ENCODE results near the gene VPS45. TPM values are rescaled to one million over a fixed set of nuclear protein-coding genes. Genes with fewer than 3 reads are reported as not detected.
A peak's percentile ranks its signal among the peaks of the same experiment; 100 is the strongest.
"Not testable (repeated sequence)": the region's sequence is repeated elsewhere in the genome, so short reads cannot be mapped to it uniquely, and the experiment has no call there.

VPS45 gene
- polyA plus RNA-seq, 6 donors from 2014 or later: 20.8 to 35.5 (median 26.9) TPM

DNA sequence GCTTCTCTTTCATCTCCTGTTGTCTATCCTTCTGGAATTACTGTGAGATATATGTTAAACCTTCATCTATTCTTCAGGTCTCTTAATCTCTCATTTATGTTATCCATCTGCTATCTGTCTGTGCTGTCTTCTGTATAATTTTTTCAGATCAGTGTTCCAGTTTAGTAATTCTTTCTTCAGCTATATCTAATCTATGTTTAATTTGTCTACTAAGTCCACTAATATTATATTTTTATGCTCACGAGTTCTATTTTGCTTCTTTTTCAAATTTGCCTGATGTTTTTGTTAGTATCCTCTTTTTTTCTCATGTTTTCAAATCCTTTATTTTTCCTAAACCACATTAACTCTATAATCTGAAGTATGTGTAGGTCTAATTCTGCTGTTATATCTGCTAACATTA lies 47.5 kb downstream of the VPS45 start:
- Mint-ChIP-seq H3K27me3 (no peaks in the 10 kb centered on the region), H3K9me3 (peaks cover 4 to 14% (median 10%) of the 10 kb centered on the region in 7 donors), H3K4me3 (no peak overlapping the region), H3K27ac (no peak overlapping the region), H3K36me3 (peaks cover 21 to 23% of the 10 kb centered on the region in 2 donors), H3K4me1 (peaks cover 10 to 13% (median 11%) of the 10 kb centered on the region in 3 donors)
- no peak for DNase-seq
- no peak for ATAC-seq (ENCODE audit: low read depth in 2 of 2)

DNA sequence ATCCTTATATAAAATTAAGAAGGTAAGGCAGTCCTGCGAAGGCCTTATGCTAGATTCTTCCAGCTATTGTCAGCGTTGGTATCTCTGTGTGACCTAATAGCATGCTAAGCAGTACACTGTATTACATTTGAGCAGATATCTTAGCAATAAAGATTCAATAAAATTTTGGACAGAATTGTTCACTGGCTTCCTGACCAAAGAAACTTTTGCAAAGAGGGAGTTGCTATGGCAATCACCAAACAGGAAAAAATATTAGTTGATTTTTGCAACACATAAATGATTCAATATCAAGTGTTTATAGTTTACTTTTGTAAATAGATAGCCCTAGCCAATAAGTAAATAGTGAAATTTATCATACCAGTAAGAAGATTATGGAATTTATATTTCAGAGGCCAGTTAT lies 51.1 kb downstream of the VPS45 start:
- peaks cover 21 to 29% of the 10 kb centered on the region in 2 donors for H3K36me3 Mint-ChIP-seq
- DNase-seq (no peak), ATAC-seq (ENCODE audit: low read depth in 2 of 2) (no peak)
- H3K9me3 Mint-ChIP-seq: peaks cover 4 to 14% (median 10%) of the 10 kb centered on the region in 7 donors
- H3K4me1 Mint-ChIP-seq: peaks cover 0 to 7% (median 7%) of the 10 kb centered on the region in 3 donors
- no peak overlapping the region for H3K4me3 Mint-ChIP-seq
- no peaks in the 10 kb centered on the region for H3K27me3 Mint-ChIP-seq
- H3K27ac Mint-ChIP-seq: peak overlapping the region in 1 of 6 donors; percentile 59

DNA sequence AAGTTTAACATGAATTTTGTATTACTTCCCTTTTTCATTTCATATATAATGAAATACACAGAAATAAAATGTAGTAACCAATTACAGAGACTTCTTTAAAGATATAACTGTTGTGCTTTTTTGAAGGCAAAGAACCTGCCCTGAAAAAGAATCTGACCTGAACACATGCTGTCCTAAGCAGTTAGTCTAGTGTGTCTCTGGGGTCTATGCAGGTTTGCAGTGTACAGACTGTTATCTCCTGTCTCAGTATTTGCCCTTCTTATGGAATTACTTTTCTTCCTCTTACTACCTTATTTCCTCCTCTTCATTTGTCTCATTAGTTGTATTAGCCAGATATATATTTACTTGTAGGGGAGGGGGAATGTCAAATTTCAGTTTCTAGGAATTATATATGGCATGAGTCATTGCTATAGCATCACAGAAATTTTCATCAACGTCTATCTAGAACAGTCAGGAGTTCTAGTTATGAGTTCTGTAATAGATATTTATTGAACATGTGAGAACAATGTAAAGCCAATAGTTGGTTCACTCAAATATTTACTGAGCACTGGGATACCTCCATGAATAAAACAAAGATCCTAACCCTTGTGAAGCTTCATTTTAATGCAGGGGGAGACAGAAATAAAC lies 53.8 kb downstream of the VPS45 start:
- H3K9me3 Mint-ChIP-seq: no peaks in the 10 kb centered on the region
- H3K36me3 Mint-ChIP-seq: peaks cover 4 to 16% of the 10 kb centered on the region in 2 donors
- peaks cover 0 to 7% (median 7%) of the 10 kb centered on the region in 3 donors for H3K4me1 Mint-ChIP-seq
- H3K4me3 Mint-ChIP-seq: peak overlapping the region in 2 of 8 donors; percentile 3 to 61
- H3K27me3 Mint-ChIP-seq: no peaks in the 10 kb centered on the region
- DNase-seq (no peak), ATAC-seq (ENCODE audit: low read depth in 2 of 2) (no peak)
- H3K27ac Mint-ChIP-seq: peak overlapping the region in 4 of 6 donors; percentile 6 to 75 (median 54)

DNA sequence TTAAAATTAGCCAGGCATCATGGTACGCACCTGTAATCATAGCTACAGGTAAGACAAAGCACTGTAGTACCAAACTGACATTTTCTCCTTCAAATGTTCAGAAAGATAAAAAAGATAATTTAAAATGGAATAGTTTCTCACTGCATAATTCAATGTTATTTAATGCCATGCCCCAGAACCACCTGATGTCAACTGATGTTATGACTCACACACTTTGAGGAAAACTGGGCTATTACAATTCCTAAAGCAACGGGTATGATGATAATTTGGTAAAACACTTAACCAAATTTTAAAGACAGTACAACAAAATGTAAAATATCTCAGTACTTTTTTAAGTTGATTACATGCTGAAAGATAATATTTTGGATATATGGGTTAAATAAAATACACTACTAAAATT lies 59.2 kb downstream of the VPS45 start:
- no peaks in the 10 kb centered on the region for H3K9me3 Mint-ChIP-seq
- peaks cover 0 to 13% (median 5%) of the 10 kb centered on the region in 3 donors for H3K4me1 Mint-ChIP-seq
- H3K36me3 Mint-ChIP-seq: peaks cover 9 to 15% of the 10 kb centered on the region in 2 donors
- DNase-seq: no peak
- H3K27ac Mint-ChIP-seq: peak overlapping the region in 1 of 6 donors; percentile 94
- no peaks in the 10 kb centered on the region for H3K27me3 Mint-ChIP-seq
- no peak overlapping the region for H3K4me3 Mint-ChIP-seq
- ATAC-seq (ENCODE audit: low read depth in 2 of 2): no peak

DNA sequence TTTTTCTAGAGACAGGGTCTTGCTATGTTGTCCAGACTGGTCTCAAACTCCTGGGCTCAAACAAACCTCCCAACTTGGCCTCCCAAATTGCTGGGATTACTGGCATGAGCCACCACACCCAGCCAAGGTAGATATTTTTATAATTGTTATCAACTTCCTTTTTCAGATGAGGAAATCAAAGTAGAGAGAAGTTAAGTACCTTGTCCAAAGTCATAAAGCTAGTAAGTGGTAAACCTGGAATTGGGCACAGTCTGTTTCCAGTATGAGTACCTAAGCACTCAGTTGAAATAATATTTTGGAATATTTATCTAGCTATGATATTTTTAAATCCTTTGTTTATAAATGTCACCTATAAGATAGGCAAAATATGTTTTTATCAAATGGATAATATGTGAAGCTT lies 59.9 kb downstream of the VPS45 start:
- H3K4me1 Mint-ChIP-seq: peaks cover 1 to 13% (median 5%) of the 10 kb centered on the region in 3 donors
- peak overlapping the region in 4 of 6 donors; percentile 14 to 94 (median 58) for H3K27ac Mint-ChIP-seq
- H3K27me3 Mint-ChIP-seq: no peaks in the 10 kb centered on the region
- ATAC-seq (ENCODE audit: low read depth in 2 of 2) (no peak), DNase-seq (no peak)
- H3K9me3 Mint-ChIP-seq: no peaks in the 10 kb centered on the region
- H3K36me3 Mint-ChIP-seq: peaks cover 8 to 9% of the 10 kb centered on the region in 2 donors
- H3K4me3 Mint-ChIP-seq: peak overlapping the region in 4 of 8 donors; percentile 20 to 68 (median 56)

DNA sequence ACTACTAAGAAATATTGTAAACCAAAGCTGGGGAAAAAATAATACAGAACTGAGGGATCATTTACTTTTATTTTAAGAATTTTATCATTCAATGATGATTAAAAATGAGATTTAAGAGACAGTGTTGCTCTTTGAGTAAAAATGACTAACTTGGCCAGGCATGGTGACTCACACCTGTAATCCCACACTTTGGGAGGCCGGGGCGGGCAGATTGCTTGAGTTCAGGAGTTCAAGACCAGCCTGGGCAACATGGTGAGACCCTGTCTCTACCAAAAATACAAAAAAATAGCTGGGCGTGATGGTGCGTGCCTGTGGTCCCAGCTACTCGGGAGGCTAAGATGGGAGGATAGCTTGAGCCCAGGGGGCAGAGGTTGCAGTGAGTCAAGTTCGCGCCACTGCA lies 60.3 kb downstream of the VPS45 start:
- Mint-ChIP-seq H3K9me3 (no peaks in the 10 kb centered on the region), H3K27ac (peak overlapping the region in 2 of 6 donors; percentile 14 to 26), H3K4me3 (peak overlapping the region in 3 of 8 donors; percentile 20 to 68 (median 49)), H3K27me3 (no peaks in the 10 kb centered on the region), H3K36me3 (peaks cover 4 to 8% of the 10 kb centered on the region in 2 donors), H3K4me1 (peaks cover 4 to 13% (median 5%) of the 10 kb centered on the region in 3 donors)
- ATAC-seq (ENCODE audit: low read depth in 2 of 2): no peak
- no peak for DNase-seq

DNA sequence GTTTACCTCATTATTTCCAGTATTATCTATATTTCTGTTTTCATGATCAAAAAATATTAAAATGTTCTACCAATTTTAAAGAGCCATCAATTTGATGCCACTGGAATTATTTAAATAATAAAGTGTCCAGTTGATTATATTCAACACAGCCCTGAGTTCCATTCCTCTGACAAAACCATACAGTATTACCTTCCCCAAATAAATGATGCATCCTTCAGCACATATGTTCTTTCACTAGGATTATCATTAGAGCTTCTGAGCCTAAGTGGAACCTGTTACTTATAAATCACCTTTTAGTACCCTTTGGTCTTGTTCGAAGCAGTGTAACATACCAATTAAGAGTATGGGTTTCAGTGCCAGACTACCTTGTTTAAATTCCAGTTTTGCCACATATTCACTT lies 64.8 kb downstream of the VPS45 start:
- Mint-ChIP-seq H3K36me3 (peaks cover 0 to 7% of the 10 kb centered on the region in 2 donors), H3K4me1 (peaks cover 2 to 7% (median 4%) of the 10 kb centered on the region in 3 donors), H3K27ac (no peak overlapping the region), H3K4me3 (no peak overlapping the region), H3K9me3 (no peaks in the 10 kb centered on the region), H3K27me3 (no peaks in the 10 kb centered on the region)
- ATAC-seq (ENCODE audit: low read depth in 2 of 2): no peak
- DNase-seq: no peak

DNA sequence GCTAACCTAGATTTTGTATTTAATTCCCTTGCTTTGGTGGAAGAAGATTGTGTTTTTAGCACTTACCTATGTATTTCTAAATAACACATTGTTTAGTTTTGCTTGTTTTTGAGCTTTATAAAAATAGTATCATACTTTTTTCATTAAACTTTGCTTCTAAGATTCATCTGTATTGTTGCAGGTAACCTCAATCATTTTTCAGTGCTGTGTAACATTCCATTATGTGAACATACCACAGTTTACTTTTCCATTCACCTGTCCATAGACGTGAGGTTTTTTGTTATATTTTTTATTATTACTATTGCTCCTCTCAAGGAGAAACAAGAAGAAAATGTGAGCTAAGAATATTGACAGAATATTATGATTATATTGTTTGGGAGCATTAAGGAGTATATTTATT lies 67.0 kb downstream of the VPS45 start:
- Mint-ChIP-seq H3K4me1 (peaks cover 0 to 4% (median 0%) of the 10 kb centered on the region in 3 donors), H3K27ac (no peak overlapping the region), H3K36me3 (peaks cover 0 to 4% of the 10 kb centered on the region in 2 donors), H3K9me3 (no peaks in the 10 kb centered on the region), H3K4me3 (no peak overlapping the region), H3K27me3 (no peaks in the 10 kb centered on the region)
- no peak for ATAC-seq (ENCODE audit: low read depth in 2 of 2)
- DNase-seq: no peak

DNA sequence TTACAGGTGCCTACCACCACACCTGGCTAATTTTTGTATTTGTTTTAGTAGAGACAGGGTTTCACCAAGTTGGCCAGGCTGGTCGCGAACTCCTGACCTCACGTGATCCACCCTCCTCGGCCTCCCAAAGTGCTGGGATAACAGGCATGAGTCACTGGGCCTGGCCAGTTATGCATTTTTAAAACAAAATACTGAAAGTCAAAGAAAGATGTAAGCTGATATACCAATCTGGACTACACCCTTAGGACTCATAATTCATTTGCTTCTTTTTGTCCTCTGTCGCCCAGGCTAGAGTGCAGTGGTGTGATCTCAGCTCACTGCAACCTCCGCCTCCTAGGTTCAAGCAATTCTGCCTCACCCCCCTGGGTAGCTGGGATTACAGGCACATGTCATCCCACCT lies 67.8 kb downstream of the VPS45 start:
- H3K9me3 Mint-ChIP-seq; H3K4me1 Mint-ChIP-seq; ATAC-seq (ENCODE audit: low read depth in 2 of 2); DNase-seq; H3K27ac Mint-ChIP-seq; H3K27me3 Mint-ChIP-seq; H3K4me3 Mint-ChIP-seq; H3K36me3 Mint-ChIP-seq: not testable (repeated sequence)

DNA sequence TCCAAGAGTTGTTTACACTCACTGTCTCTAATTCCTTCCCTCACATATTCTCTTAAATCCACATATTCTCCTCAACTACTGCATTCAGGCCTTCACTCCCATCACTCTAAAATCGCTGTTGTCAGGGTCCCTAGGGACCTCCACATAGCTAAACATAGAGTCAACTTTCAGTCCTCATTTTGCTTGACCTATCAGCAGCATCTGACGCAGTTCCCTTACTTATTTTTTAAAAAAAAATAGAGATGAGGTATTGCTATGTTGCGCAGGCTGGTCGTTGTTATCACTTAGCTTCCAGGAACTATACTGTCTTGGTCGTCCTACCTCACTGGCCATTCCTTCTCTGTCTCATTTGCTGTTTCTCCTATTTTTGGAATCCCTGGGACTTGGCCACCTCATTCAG lies 70.5 kb downstream of the VPS45 start:
- DNase-seq (no peak), ATAC-seq (ENCODE audit: low read depth in 2 of 2) (no peak)
- no peak overlapping the region for H3K27ac Mint-ChIP-seq
- no peaks in the 10 kb centered on the region for H3K27me3 Mint-ChIP-seq
- peaks cover 0 to 4% of the 10 kb centered on the region in 2 donors for H3K36me3 Mint-ChIP-seq
- no peak overlapping the region for H3K4me3 Mint-ChIP-seq
- no peaks in the 10 kb centered on the region for H3K9me3 Mint-ChIP-seq
- H3K4me1 Mint-ChIP-seq: peaks cover 0 to 4% (median 2%) of the 10 kb centered on the region in 3 donors

DNA sequence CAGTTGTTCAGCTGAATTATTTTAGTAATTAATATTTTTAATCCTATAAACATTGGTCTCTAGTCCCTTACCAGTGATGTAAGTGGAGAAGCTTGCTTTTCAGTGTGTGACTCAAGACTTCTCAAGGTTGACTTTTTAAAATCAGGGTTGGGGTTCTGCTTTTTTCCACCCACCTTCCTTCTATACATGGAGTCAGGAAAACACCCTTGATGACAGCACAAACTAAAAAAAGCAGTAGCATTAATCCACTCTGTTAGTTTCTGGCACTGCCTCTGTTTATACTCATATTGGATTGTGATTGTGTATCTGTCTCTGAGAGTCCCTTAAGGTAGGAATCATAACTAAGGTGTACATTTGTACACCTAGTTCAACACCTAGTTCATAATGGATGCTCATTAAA lies 73.9 kb downstream of the VPS45 start:
- Mint-ChIP-seq H3K27ac (peak overlapping the region in 1 of 6 donors; percentile 9), H3K36me3 (no peaks in the 10 kb centered on the region), H3K4me3 (no peak overlapping the region), H3K9me3 (no peaks in the 10 kb centered on the region), H3K27me3 (no peaks in the 10 kb centered on the region), H3K4me1 (peaks cover 7 to 16% (median 12%) of the 10 kb centered on the region in 3 donors)
- DNase-seq: no peak
- peak; percentile 30 for ATAC-seq (ENCODE audit: low read depth in 2 of 2)

DNA sequence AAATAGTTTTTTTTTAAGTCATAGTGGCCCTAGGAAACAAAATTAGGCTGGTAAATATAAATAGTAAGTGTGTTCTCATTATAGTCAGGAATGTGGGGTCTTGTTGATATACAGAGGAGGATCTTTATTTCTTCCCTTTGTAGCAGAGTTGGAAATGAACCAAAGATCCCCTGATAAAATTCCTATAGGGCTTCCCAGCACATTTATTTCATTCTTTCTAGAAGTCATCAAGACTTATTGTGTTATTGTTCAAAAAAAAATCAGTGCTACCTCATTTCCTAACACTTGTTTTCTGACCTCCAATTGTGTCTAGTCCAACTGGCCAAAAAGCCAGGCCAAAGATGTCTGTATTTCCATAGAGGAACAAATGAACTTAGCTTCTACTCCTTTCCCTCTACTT lies 74.5 kb downstream of the VPS45 start:
- Mint-ChIP-seq H3K27ac (no peak overlapping the region), H3K4me3 (no peak overlapping the region), H3K9me3 (no peaks in the 10 kb centered on the region), H3K27me3 (no peaks in the 10 kb centered on the region), H3K36me3 (no peaks in the 10 kb centered on the region), H3K4me1 (peaks cover 14 to 23% (median 19%) of the 10 kb centered on the region in 3 donors)
- ATAC-seq (ENCODE audit: low read depth in 2 of 2) (no peak), DNase-seq (no peak)

DNA sequence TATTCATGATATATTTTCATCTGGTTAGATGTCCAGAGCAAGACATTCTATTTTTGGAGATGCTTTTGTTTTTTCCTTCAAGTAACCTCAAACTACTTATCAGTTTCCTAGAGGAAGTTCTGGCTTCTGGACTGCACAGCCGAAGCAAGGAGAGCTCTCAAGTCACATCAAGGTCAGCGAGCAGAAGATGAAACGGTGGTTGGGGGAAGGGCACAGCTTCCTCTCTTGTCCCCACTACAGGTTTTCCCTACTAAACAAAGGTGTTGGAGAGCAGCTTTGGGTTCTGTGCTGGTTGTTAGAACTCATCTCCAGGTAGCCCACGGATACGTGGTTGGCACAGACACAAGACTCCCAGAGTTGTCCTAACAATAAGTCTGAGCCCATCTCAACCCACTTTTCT lies 77.0 kb downstream of the VPS45 start:
- H3K36me3 Mint-ChIP-seq: no peaks in the 10 kb centered on the region
- H3K27ac Mint-ChIP-seq: peak overlapping the region in 4 of 6 donors; percentile 24 to 67 (median 56)
- no peaks in the 10 kb centered on the region for H3K9me3 Mint-ChIP-seq
- peak overlapping the region in 4 of 8 donors; percentile 37 to 68 (median 50) for H3K4me3 Mint-ChIP-seq
- ATAC-seq (ENCODE audit: low read depth in 2 of 2): no peak
- no peaks in the 10 kb centered on the region for H3K27me3 Mint-ChIP-seq
- DNase-seq: no peak
- peaks cover 38 to 42% (median 39%) of the 10 kb centered on the region in 3 donors for H3K4me1 Mint-ChIP-seq

DNA sequence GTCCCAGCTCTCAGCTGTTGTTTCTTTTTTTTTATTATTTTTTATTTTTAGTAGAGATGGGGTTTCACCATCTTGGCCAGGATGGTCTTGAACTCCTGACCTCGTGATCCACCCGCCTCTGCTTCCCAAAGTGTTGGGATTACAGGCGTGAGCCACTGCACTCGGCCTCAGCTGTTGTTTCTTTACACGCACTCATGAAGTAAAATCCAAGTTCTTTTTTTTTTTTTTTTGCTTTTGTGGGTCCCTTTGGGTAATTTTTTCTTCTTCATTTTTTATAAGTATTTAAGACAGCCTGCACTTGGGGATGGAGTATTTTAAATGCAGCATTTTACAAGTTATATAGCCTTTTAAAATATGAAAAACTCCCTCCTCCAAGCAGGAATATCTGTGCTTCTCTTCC lies 78.4 kb downstream of the VPS45 start:
- Mint-ChIP-seq H3K4me3 (peak overlapping the region in 1 of 8 donors; percentile 22), H3K4me1 (peaks cover 38 to 40% (median 39%) of the 10 kb centered on the region in 3 donors), H3K27ac (peak overlapping the region in 1 of 6 donors; percentile 77)
- not testable (repeated sequence) for ATAC-seq (ENCODE audit: low read depth in 2 of 2); H3K27me3 Mint-ChIP-seq; DNase-seq; H3K36me3 Mint-ChIP-seq; H3K9me3 Mint-ChIP-seq

All from naive B cell (primary cell).